GM19397 (cell line): ENCODE data around the gene KRTAP9-3.
"Not testable (repeated sequence)": the region's sequence is repeated elsewhere in the genome, so short reads cannot be mapped to it uniquely, and the experiment has no call there.

ENCODE experiments used
- ATAC-seq: cut with Tn5 transposase; IDR thresholded peaks from one replicate; pipeline ENCODE4 v1.9.1; 2021; ENCODE audit warnings: mild to moderate bottlenecking, moderate library complexity; ENCODE audit not compliant: unreplicated experiment

Gene KRTAP9-3

GRCh38 chr17:41249637-41250240 is 17.5 kb downstream of the KRTAP9-3 start, which contains the start of gene KRTAP9-4:
Gene KRTAP9-4, plus strand, starts transcription at chr17:41249687. Its CDS starts 34 bp downstream, at chr17:41249721.
- ATAC-seq, result not testable (repeated sequence)

GRCh38 chr17:41251261-41251660 is 19.0 kb downstream of the KRTAP9-3 start:
- ATAC-seq, result no peak

- no peak for ATAC-seq
Observed at GRCh38 chr17:41254861-41255260, 22.6 kb downstream of the KRTAP9-3 start.

- ATAC-seq, result not testable (repeated sequence)
Observed at GRCh38 chr17:41255381-41256290, 23.4 kb downstream of the KRTAP9-3 start, which contains the start of gene KRTAP9-9. Gene KRTAP9-9, plus strand, starts transcription at chr17:41255384.

- ATAC-seq, result no peak
Observed at GRCh38 chr17:41256291-41256685, 24.0 kb downstream of the KRTAP9-3 start.

GRCh38 chr17:41258406-41258805 is 26.2 kb downstream of the KRTAP9-3 start:
- ATAC-seq, result no peak

- ATAC-seq, result no peak
Observed at GRCh38 chr17:41263212-41263611, 31.0 kb downstream of the KRTAP9-3 start.

GRCh38 chr17:41264599-41264998 is 32.4 kb downstream of the KRTAP9-3 start:
- ATAC-seq, result no peak

- no peak for ATAC-seq
Observed at GRCh38 chr17:41265078-41265477, 32.8 kb downstream of the KRTAP9-3 start, which contains the start of gene KRTAP9-6. Gene KRTAP9-6, plus strand, starts transcription at chr17:41265378. Its CDS starts 0 bp downstream, at chr17:41265378.

GRCh38 chr17:41267711-41268110 is 35.5 kb downstream of the KRTAP9-3 start:
- ATAC-seq, result no peak

- not testable (repeated sequence) for ATAC-seq
Observed at GRCh38 chr17:41271323-41271722, 39.1 kb downstream of the KRTAP9-3 start.

- ATAC-seq, result no peak
Observed at GRCh38 chr17:41271858-41272257, 39.6 kb downstream of the KRTAP9-3 start.

- not testable (repeated sequence) for ATAC-seq
Observed at GRCh38 chr17:41275648-41276190, 43.5 kb downstream of the KRTAP9-3 start, which contains the start of gene KRTAP9-7. Gene KRTAP9-7, plus strand, starts transcription at chr17:41275698. Its CDS starts 0 bp downstream, at chr17:41275698.

- no peak for ATAC-seq
Observed at GRCh38 chr17:41278176-41278955, 46.1 kb downstream of the KRTAP9-3 start.
